ENCODE results near the gene MMP20. TPM values are rescaled to one million over a fixed set of nuclear protein-coding genes. Genes with fewer than 3 reads are reported as not detected.

Gene MMP20
- total and polyA plus RNA-seq, 5 donors: not detected

- intact Hi-C loops (cut with DNase I): no loop called here
- Histone ChIP-seq H3K4me3 (ENCODE audit: low read length) (no peak overlapping the region), H3K9me3 (ENCODE audit: control insufficient read depth, low read length) (no peaks in the 10 kb centered on the region), H3K4me1 (ENCODE audit: control insufficient read depth, insufficient read depth, low read length) (no peaks in the 10 kb centered on the region), H3K27ac (ENCODE audit: low read length) (no peak overlapping the region), H3K27me3 (ENCODE audit: control insufficient read depth, insufficient read depth) (no peaks in the 10 kb centered on the region)
- 57% methylated on average over 8 of the region's 8 CpGs for WGBS
- ATAC-seq (no peak), DNase-seq (no peak)
These were observed 72.5 kb downstream of the MMP20 start for GRCh38 chr11:102552447-102553194.

- DNase-seq (no peak), ATAC-seq (no peak)
- WGBS: 65% methylated on average over 2 of the region's 2 CpGs
- intact Hi-C loops (cut with DNase I): no loop called here
- H3K27me3 ChIP-seq (ENCODE audit: control insufficient read depth, insufficient read depth): no peaks in the 10 kb centered on the region
- H3K4me3 ChIP-seq (ENCODE audit: low read length): no peak overlapping the region
- H3K4me1 ChIP-seq (ENCODE audit: control insufficient read depth, insufficient read depth, low read length): no peaks in the 10 kb centered on the region
- no peak overlapping the region for H3K27ac ChIP-seq (ENCODE audit: low read length)
- H3K9me3 ChIP-seq (ENCODE audit: control insufficient read depth, low read length): no peaks in the 10 kb centered on the region
These were observed 73.1 kb downstream of the MMP20 start for GRCh38 chr11:102552020-102552419.

GRCh38 chr11:102551169-102551781 is 73.9 kb downstream of the MMP20 start:
- WGBS: 69% methylated on average over 6 of the region's 6 CpGs
- intact Hi-C loops (cut with DNase I): no loop called here
- no peak overlapping the region for H3K27ac ChIP-seq (ENCODE audit: low read length)
- no peak for DNase-seq
- no peaks in the 10 kb centered on the region for H3K27me3 ChIP-seq (ENCODE audit: control insufficient read depth, insufficient read depth)
- no peaks in the 10 kb centered on the region for H3K9me3 ChIP-seq (ENCODE audit: control insufficient read depth, low read length)
- no peak overlapping the region for H3K4me3 ChIP-seq (ENCODE audit: low read length)
- no peaks in the 10 kb centered on the region for H3K4me1 ChIP-seq (ENCODE audit: control insufficient read depth, insufficient read depth, low read length)
- ATAC-seq: no peak

- Histone ChIP-seq H3K4me1 (ENCODE audit: control insufficient read depth, insufficient read depth, low read length) (no peaks in the 10 kb centered on the region), H3K27ac (ENCODE audit: low read length) (no peak overlapping the region), H3K4me3 (ENCODE audit: low read length) (no peak overlapping the region), H3K9me3 (ENCODE audit: control insufficient read depth, low read length) (no peaks in the 10 kb centered on the region), H3K27me3 (ENCODE audit: control insufficient read depth, insufficient read depth) (no peaks in the 10 kb centered on the region)
- intact Hi-C loops (cut with DNase I): no loop called here
- no peak for DNase-seq
- ATAC-seq: no peak
- WGBS: 80% methylated on average over 3 of the region's 3 CpGs
These were observed 78.1 kb downstream of the MMP20 start for GRCh38 chr11:102546923-102547471.

- Histone ChIP-seq H3K27ac (ENCODE audit: low read length) (no peak overlapping the region), H3K4me1 (ENCODE audit: control insufficient read depth, insufficient read depth, low read length) (no peaks in the 10 kb centered on the region), H3K27me3 (ENCODE audit: control insufficient read depth, insufficient read depth) (no peaks in the 10 kb centered on the region), H3K4me3 (ENCODE audit: low read length) (no peak overlapping the region), H3K9me3 (ENCODE audit: control insufficient read depth, low read length) (no peaks in the 10 kb centered on the region)
- intact Hi-C loops (cut with DNase I): no loop called here
- WGBS: 71% methylated on average over 4 of the region's 4 CpGs
- ATAC-seq (no peak), DNase-seq (no peak)
These were observed 78.7 kb downstream of the MMP20 start for GRCh38 chr11:102546427-102546826.

GRCh38 chr11:102545701-102546100 is 79.4 kb downstream of the MMP20 start:
- Histone ChIP-seq H3K9me3 (ENCODE audit: control insufficient read depth, low read length) (no peaks in the 10 kb centered on the region), H3K27me3 (ENCODE audit: control insufficient read depth, insufficient read depth) (no peaks in the 10 kb centered on the region), H3K4me1 (ENCODE audit: control insufficient read depth, insufficient read depth, low read length) (no peaks in the 10 kb centered on the region), H3K27ac (ENCODE audit: low read length) (no peak overlapping the region), H3K4me3 (ENCODE audit: low read length) (no peak overlapping the region)
- intact Hi-C loops (cut with DNase I): no loop called here
- no peak for ATAC-seq
- 69% methylated on average over 4 of the region's 4 CpGs for WGBS
- DNase-seq: no peak

GRCh38 chr11:102544594-102544993 is 80.5 kb downstream of the MMP20 start:
- ATAC-seq (no peak), DNase-seq (no peak)
- no peaks in the 10 kb centered on the region for H3K27me3 ChIP-seq (ENCODE audit: control insufficient read depth, insufficient read depth)
- H3K27ac ChIP-seq (ENCODE audit: low read length): no peak overlapping the region
- 96% methylated on average over 1 of the region's 1 CpG for WGBS
- intact Hi-C loops (cut with DNase I): no loop called here
- H3K4me3 ChIP-seq (ENCODE audit: low read length): no peak overlapping the region
- H3K4me1 ChIP-seq (ENCODE audit: control insufficient read depth, insufficient read depth, low read length): no peaks in the 10 kb centered on the region
- H3K9me3 ChIP-seq (ENCODE audit: control insufficient read depth, low read length): no peaks in the 10 kb centered on the region

GRCh38 chr11:102539567-102539966 is 85.6 kb downstream of the MMP20 start:
- Histone ChIP-seq H3K27me3 (ENCODE audit: control insufficient read depth, insufficient read depth) (no peaks in the 10 kb centered on the region), H3K9me3 (ENCODE audit: control insufficient read depth, low read length) (no peaks in the 10 kb centered on the region), H3K4me1 (ENCODE audit: control insufficient read depth, insufficient read depth, low read length) (no peaks in the 10 kb centered on the region), H3K27ac (ENCODE audit: low read length) (no peak overlapping the region), H3K4me3 (ENCODE audit: low read length) (no peak overlapping the region)
- 81% methylated on average over 2 of the region's 2 CpGs for WGBS
- DNase-seq: no peak
- ATAC-seq: no peak
- intact Hi-C loops (cut with DNase I): no loop called here

- WGBS: 89% methylated on average over 4 of the region's 4 CpGs
- intact Hi-C loops (cut with DNase I): no loop called here
- DNase-seq: no peak
- H3K27ac ChIP-seq (ENCODE audit: low read length): no peak overlapping the region
- no peaks in the 10 kb centered on the region for H3K9me3 ChIP-seq (ENCODE audit: control insufficient read depth, low read length)
- no peaks in the 10 kb centered on the region for H3K4me1 ChIP-seq (ENCODE audit: control insufficient read depth, insufficient read depth, low read length)
- H3K4me3 ChIP-seq (ENCODE audit: low read length): no peak overlapping the region
- no peaks in the 10 kb centered on the region for H3K27me3 ChIP-seq (ENCODE audit: control insufficient read depth, insufficient read depth)
- ATAC-seq: no peak
These were observed 86.2 kb downstream of the MMP20 start for GRCh38 chr11:102538932-102539331.

GRCh38 chr11:102534261-102534872 is 90.8 kb downstream of the MMP20 start:
- no peak for ATAC-seq
- no peak overlapping the region for H3K4me3 ChIP-seq (ENCODE audit: low read length)

GRCh38 chr11:102530558-102530957 is 94.6 kb downstream of the MMP20 start, which contains the start of gene MMP7:
TSS of gene MMP7 (minus strand) at chr11:102530747. CDS start at chr11:102530700, 47 bp downstream.
- Histone ChIP-seq H3K27me3 (ENCODE audit: control insufficient read depth, insufficient read depth) (no peaks in the 10 kb centered on the region), H3K9me3 (ENCODE audit: control insufficient read depth, low read length) (no peaks in the 10 kb centered on the region), H3K4me3 (ENCODE audit: low read length) (no peak within 1 kb of the TSS), H3K27ac (ENCODE audit: low read length) (no peak within 1 kb of the TSS), H3K4me1 (ENCODE audit: control insufficient read depth, insufficient read depth, low read length) (no peaks in the 10 kb centered on the region)
- DNase-seq: no peak
- intact Hi-C loops (cut with DNase I): no loop called here
- WGBS: 53% methylated on average over 8 of the region's 8 CpGs
- ATAC-seq: no peak

More at GRCh38 chr11:102534261-102534872, 90.8 kb downstream of the MMP20 start:
- Histone ChIP-seq H3K27me3 (ENCODE audit: control insufficient read depth, insufficient read depth) (no peaks in the 10 kb centered on the region), H3K9me3 (ENCODE audit: control insufficient read depth, low read length) (no peaks in the 10 kb centered on the region), H3K4me1 (ENCODE audit: control insufficient read depth, insufficient read depth, low read length) (no peaks in the 10 kb centered on the region), H3K27ac (ENCODE audit: low read length) (no peak overlapping the region)
- intact Hi-C loops (cut with DNase I): no loop called here
- WGBS: 77% methylated on average over 6 of the region's 6 CpGs
- no peak for DNase-seq

Measured in right cardiac atrium (tissue), 5 donors.